Coronary artery (tissue), 2 donors: ENCODE measurements around the gene WDR86.

Experiments used
- DNase-seq: peaks from one replicate; pipeline ENCODE4 v3.0.0-alpha.2; 2017; ENCODE audit warnings: low spot score
- H3K27ac ChIP-seq, 2 donors: fragments of 200-600 bp; sonication (generic); one replicate each; pipeline ENCODE4 v1.5.1; 2016 to 2019
- H3K4me3 ChIP-seq: fragments of 200-600 bp; sonication (generic); 2 replicates; pipeline ENCODE4 v1.5.1; 2016; ENCODE audit warnings: mild to moderate bottlenecking, moderate library complexity
- CTCF ChIP-seq: fragments of 200-600 bp; sonication (generic); IDR thresholded peaks from one replicate; pipeline ENCODE4 v1.5.1; 2019; ENCODE audit warnings: antibody characterized with exemption

WDR86 gene

DNA sequence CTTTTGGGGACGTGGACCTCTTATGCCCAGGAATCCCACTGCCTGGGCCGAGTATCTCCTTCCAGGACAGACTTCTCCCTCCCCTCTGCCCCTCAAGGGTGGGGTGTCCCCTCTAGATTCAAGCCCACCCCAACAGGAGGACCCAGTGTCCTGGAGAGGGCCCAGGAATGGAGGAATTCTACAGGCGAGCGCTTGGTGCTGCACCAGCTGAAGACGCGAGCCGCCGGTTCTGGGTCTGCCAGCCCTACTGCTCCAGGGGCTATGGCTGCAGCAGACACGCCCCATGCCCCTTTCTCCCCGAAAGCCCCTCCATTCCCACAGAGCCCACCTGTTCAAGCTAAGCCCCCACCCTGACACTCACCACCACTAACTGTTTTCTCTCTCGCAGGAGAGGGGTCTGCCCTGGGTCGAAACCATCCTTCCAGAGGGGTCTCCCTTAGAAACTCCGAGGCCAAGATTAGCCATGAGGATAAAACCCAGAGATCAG lies 21.5 kb upstream of the WDR86 start:
- TF ChIP-seq CTCF: no peak
- H3K27ac ChIP-seq: no peak overlapping the region
- no peak overlapping the region for H3K4me3 ChIP-seq
- no peak for DNase-seq

- DNase-seq: no peak
- H3K27ac ChIP-seq: no peak overlapping the region
These were observed 20.8 kb upstream of the WDR86 start for GRCh38 chr7:151430391-151431205.

GRCh38 chr7:151429560-151430331 lies 19.9 kb upstream of the WDR86 start:
- peak overlapping the region; percentile 6 to 64 for H3K27ac ChIP-seq
- DNase-seq: no peak
- no peak overlapping the region for H3K4me3 ChIP-seq
- no peak for TF ChIP-seq CTCF

More at GRCh38 chr7:151430391-151431205, 20.8 kb upstream of the WDR86 start:
- H3K4me3 ChIP-seq: no peak overlapping the region
- TF ChIP-seq CTCF: no peak

DNA sequence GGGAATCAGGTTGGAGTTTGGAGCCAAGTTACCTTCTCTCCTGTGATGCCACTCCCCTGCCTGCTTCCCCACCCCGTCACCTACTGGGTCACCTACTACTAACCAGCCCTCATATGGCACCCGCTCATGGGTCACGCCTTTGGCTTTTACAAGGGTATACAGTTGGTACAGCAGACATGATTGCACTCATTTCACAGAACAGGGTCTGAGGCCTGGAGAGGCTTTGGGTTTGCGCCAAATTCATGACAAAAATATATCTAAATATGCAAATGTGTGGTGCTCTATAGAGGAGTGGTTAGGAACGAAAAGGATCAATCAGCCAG lies 19.4 kb upstream of the WDR86 start:
- Histone ChIP-seq H3K27ac (peak overlapping the region; percentile 23 to 64), H3K4me3 (no peak overlapping the region)
- TF ChIP-seq CTCF: no peak
- no peak for DNase-seq

GRCh38 chr7:151428378-151429236 lies 18.8 kb upstream of the WDR86 start:
- peak overlapping the region; percentile 23 to 64 for H3K27ac ChIP-seq
- TF ChIP-seq CTCF: no peak
- no peak overlapping the region for H3K4me3 ChIP-seq
- no peak for DNase-seq

DNA sequence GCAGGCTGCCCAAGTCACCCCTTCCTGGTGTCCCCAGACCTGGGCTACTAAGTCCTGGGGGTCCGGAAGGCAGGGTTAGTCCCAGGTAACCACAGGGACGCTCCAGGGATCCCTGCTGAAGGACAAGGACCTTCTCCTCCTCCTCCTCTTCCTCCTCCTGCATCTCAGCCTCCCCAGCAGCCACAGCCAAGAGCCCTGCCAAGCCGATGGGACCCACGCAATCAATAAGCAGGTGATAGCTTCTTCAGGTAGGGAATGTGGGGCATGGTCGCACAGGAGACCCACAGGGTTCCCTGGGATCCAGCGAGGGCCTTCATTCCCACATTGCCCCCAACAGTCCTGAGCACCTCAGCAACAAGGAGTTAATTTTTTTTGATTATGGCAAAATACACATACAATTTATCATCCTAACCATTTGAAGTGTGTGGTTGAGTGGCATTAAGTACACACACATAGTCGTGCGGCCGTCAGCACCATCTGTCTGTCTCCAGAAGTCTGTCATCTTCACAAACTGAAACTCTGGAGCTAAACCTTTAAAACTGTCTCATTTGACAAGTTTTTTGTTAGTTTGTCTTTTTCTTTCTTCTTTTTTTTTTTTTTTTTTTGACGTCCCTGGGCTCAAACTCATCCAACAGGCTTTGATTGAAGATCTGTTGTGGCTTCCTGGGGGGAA lies 18.0 kb upstream of the WDR86 start:
- no peak for TF ChIP-seq CTCF
- no peak overlapping the region for H3K4me3 ChIP-seq
- H3K27ac ChIP-seq: peak overlapping the region in 1 of 2 donors; percentile 71
- DNase-seq: no peak
